DMS153 treated with DMSO at 0.1 percent for 48 hours (cell line): ENCODE measurements around the gene ZNF697.

Experiments
- DNase-seq: peaks from one replicate; lab custom pipeline; 2025; ENCODE audit not compliant: unreplicated experiment; lab: John Stamatoyannopoulos, UW

Gene ZNF697

DNA sequence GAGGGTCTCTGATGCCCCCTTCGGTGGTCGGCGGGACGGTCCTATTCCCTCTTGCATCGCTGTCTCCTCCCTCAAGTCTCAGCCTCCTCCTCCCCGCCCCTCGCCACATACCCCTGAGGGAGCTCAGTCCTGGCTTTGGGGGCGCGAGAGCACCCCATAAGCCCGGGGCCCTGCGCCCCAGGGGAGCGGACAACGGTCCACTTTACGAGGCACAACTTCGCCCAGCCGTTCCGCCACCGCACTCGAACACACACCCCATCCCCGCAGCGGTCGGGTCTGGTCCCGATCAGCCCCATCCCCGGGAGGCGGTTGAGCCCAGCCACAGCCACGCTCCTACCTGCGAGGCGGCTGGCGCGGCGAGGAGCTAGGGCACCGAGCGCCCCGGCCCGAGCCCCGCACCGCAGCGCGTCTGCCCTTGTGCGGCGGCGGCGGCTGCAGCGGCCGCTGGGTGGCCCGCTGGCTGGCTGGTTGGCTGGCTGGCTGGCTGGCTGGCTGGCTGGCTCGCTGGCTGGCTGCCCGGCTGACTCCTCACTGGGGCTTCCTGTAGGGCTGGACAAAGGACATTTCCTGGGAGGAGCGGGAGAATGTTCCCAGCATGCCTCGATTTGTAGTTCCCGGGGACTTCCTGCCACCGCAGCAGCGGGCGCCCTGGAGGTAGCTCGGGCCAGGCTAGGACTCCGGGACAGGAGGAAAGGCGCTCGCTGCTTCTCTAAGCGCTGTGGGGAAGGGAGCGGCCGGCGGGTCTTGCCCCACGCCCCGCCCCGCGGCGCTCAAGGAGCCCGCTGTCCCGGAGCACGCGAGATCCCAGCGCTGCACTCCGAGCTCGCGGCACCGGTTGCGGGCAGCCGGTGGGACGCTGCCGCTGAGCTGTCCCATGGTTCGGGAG, at the start of gene ZNF697:
ZNF697 (minus strand) TSS at position 533 of the 886 bp plus-strand sequence. CDS start 22,166 bp downstream, outside the sequence.
- peak; percentile 90 for DNase-seq

DNA sequence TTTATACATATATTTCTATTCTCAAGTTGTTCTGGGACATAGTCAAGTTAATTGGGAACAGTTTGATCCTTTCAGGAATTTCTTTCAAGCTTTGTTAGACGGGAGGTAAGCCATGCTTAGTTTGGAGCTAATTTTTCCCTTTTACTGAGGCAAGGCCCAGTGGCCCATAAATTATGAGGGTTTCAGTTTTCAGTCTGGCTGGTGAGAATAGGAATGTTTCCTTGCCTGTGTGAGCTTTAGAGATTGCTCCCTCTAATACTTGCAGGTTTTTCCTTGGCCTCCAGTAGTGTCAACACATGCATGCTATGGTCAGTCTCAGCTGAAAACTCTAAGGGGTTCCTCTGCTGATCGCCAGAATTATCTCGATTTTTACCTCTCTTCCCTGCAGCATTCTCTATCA, 49.5 kb upstream of the ZNF697 start:
- DNase-seq = no peak

DNA sequence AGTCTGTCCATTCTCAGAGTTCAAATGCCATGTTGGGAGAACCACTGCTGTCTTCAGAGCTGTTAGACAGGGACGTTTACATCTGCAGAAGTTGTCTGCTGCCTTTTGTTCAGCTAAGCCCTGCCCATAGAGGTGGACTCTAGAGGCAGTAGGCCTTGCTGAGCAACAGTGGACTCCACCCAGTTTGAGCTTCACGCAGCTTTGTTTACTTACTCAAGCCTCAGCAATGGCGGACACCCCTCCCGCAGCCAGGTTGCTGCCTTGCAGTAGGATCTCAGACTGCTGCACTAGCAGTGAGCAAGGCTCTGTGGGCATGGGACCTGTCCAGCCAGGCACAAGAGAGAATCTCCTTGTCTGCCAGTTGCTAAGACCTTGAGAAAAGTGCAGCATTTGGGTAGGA, 48.8 kb upstream of the ZNF697 start:
- peak; percentile 4 for DNase-seq

DNA sequence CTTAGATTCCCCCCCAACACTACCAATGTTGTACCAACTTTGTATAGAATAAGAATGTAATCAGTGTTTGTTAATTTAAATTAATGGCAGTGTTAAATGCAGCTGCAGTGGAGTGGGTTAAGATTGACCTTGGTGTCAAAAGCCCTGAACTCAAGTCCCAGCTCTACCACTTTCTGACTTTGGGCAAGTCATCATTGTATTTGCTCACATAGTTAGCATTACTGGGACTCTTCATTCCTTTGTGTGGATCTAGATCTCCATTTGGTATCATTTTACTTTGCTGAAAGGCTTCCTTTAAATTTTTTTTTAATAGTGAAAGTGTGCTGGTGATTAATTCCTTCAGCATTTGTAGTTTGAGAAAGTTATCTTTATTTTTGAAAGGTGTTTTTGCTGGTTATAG, 41.4 kb upstream of the ZNF697 start:
- DNase-seq = no peak

DNA sequence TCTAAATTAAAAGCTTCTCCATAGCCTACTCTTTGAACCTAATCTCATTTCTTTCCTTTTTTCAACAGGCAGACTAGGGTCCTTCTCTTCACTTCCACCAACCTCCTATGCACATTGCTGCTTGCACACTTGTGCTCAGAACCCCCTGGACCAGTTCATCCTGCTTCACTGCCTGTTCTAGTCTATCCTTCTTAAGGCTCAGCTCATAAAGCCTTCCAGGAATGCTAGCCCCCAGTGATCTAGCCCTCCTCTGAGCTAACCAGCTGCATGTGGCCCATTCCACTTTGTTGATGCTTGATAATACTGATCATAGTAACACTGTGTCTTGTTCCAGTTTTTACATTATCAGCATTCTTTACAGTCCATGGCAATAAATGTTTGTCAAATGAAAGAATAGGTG, 40.7 kb upstream of the ZNF697 start:
- DNase-seq = no peak

DNA sequence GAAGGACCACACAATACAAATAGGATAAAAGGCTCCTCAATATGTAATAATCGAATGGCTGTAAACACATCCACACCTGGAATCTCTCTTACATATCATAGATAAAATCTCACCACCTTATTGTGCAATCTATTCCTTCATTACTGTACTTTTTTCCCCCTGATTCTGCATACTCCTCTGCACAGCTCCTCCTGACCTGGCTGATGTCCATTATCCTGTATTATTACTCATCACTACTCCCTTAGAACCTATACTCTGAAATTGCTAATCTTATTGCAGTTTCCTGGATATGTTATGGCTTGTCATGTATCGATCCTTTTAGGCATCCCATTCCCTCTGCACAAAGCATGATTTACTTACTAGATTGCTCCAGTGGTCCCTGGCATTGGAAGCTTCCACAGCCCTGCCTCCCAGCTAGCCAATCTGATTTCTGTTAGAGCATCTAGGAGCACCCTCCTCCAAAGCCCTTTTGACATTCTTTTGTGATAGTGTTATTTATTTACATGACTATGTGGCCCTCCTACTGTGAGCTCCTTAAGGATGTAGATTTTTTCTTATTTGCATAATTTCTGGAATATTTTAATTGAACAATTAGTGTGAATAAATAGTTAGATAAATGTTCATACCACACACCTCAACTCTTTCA, 39.5 kb upstream of the ZNF697 start:
- no peak for DNase-seq

DNA sequence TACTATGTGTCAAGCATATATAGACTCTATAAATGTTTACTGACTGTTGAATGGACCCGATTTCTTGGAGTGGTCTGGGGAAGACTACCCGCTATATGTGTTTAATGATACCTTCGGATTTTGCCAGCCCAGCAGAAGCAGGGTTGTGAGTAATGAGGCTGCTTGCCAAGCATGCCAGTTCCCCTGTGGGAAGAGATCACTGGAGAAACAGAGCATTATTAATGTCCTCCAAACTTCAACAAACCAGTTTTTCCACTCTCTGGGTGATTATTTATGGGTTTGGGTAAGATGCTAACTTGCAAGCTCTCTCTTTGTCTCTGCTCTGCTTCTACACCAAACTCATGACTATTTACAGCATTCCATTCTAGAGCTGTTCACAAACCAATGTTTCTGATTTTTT, 38.6 kb upstream of the ZNF697 start:
- DNase-seq = peak; percentile 34

DNA sequence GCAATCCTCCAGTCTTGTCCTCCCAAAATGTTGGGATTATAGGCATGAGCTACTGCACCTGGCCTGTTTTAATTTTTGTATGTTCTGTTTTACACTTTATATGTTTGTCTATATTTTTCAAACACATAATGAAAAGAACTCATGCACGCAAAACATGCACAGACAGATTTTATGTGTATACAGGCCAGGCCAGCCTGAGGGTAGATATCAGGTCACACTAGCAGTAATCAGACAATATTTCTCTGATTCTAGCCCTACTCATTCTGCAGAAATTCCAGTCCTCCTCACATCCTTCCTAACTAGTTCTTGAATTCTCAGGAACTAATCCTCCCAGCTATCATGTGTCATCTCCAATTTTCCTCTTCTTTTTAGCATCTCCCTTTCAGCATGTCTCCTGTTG, 35.8 kb upstream of the ZNF697 start:
- DNase-seq = no peak

DNA sequence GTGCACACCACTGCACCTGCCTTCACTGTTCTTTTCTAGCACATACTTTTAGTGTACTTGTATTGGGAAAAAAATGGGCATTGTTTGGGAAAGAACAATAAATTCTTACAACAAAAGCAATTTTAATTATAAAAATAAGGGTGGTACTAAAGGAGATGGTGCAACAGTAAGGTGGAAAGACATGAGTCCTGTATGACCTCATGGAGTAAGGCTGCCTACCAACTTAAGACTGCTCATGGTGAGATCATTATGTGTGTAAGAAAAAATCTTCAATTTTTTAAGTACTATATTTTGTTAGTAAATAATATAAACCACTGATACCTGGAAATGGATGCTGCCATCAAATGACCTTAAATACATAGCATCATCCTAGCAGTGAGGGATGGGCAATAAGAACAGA, 34.1 kb upstream of the ZNF697 start:
- no peak for DNase-seq

DNA sequence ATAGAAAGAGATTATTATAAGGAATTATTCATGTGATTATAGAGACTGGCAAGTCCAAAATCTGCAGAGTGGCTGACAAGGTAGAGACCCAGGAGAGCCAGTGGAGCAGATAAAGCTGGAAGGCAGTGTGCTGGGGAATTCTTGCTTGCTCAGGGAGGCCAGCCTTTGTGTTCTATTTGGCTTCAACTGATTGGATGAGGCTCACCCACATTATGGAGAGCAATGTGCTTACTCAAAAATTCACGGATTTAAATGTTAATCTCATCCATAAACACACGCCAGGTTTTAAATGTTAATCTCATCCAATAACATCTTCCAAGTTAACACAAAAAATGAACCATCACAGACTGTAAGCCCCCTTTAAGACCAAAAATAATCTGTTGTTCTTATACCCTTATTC, 33.5 kb upstream of the ZNF697 start:
- DNase-seq = no peak

DNA sequence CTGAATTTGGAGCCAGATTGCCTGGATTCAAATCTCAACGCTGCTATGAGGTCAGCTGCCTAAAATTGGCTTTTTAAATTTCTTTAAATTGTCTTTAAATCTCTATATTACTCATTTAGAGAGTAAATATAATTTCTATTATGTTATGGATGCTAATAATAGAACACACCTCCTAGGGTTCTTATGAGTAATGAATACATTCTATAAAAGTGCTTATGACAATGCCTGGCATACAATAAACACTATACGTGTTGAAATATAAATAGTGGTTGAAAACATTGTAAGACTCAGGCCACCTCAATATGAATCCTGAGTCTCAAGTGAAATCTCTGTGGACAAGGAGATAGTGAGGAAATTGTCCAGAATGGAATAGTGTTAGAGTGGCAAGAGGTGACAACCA, 32.7 kb upstream of the ZNF697 start:
- no peak for DNase-seq

DNA sequence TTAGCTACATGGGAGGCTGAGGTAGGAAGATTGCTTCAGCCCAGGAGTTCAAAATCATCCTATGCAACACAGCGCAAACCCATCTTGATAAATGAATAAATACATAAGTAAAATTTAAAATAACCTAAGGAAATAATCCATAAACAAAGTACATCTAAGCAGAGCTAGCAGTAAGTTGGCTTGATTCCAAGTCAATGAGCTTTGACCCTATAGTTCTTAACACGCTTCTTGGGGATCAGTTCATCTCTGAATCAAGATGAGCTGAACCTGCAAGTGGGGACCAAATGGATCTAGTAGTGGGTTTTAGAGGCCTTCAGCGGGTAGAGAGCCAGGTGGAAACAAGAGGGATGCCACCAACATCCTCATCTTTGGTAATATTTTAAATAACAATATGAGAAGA, 32.1 kb upstream of the ZNF697 start:
- DNase-seq = no peak

DNA sequence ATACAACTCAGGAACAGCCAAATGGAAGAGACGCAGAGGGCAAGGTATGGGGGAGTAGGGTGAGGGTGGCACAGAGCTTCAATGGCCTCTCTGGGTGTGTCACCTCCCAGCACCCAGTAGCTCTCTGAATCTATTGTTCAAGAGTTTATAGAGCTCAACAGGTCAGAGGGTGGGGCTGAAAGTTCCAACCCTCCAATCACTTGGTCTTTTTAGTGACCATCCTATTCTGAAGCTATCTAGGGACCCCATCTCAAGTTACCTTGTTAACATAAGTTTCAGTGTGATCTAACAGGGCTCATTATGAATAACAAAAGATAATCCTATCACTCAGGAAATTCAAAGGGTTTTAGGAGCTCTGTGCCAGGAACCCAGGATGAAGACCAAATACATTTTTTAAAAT, 31.2 kb upstream of the ZNF697 start:
- DNase-seq = no peak

DNA sequence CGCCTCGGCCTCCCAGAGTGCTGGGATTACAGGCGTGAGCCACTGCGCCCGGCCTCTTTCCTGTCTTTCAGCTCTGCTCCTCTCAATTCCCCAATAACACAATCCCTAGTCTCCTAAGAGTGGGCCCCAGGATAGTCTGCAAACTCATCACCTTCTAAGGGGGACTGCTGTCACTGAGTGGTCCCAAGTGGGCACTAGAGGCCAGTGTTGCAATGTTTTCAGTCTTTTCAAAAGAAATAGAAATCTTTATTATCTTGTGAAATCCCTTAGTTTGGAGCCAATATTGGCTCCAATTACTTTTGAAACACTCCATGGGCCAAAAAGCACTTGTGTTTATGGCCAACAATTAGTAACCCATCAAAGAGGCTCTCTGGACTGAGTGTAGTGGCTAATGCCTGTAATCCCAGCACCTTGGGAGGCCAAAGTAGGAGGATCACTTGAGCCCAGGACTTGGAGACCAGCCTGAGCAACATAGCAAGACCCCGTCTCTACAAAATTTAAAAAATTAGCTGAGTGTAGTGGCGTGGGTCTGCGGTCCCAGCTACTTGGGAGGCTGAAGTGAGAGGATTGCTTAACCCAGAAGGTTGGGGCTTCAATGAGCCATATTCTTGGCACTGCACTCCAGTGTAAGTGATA, 28.6 kb upstream of the ZNF697 start:
- no peak for DNase-seq

DNA sequence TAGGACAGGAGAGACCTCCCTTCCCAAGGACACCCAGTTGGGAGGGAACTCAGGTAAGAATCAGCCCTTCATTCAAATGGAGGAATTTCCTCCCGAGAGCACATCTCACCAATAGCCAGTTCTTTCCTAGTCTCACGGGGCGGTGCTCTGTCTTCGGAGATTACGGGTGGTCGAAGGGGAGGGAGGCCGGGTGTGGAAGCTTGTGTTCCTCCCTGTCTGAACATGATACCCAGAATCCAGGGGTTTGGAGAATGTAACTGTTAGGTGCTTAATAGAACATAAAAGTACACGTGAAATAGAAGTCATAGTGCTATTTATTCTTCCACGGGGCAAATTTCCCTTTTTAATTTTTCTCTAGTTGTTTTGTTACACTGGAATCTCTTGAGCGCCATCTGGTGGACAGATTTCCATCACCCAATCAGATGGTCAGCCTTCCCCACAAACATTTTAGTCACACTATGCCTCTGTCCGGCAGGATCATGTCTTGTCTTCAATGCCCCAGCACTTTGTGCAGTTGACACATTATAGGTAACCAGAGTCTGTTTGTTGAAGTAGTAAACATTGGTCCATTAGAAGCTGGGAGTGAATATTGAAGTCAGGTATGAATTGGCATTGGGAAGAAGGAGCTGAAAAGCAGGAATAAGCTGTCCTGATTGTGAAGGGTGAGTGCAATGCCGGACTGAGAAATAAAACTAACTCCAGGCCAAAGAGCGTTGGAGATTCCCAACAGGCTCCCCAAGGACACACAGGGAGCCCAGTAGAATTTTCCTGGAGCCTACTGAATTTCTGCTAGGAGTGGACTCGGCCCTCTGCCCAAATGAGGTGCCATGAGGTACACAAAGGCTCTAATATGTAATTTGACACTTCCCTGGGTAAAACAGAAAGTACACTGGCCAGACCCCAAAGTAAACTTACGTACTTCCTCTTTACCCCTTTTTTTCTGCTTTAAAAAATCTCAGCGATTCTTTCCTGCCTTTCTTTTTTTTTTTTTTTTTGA, 27.6 kb upstream of the ZNF697 start:
- DNase-seq = peak; percentile 57

DNA sequence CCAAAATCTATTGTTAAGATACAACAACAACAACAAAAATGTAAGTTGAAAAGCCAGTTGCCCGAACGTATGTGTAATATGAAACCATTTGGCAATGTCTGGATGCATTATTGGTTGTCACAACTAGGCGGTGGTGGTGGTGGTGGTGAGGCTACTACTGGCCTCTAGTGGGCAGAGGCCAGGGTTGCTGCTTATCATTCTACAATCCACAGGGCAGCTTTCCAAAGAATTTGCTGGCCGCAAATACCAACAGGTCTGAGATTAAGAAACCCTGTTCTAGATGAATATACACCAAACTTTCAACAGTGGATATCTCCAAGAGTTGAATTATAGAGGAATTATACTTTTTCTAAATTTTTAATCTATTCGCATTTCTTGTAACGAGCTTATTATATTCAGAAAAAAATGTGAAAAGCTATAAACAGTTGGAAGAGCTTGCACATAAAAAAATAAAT, 26.8 kb upstream of the ZNF697 start:
- DNase-seq = no peak

DNA sequence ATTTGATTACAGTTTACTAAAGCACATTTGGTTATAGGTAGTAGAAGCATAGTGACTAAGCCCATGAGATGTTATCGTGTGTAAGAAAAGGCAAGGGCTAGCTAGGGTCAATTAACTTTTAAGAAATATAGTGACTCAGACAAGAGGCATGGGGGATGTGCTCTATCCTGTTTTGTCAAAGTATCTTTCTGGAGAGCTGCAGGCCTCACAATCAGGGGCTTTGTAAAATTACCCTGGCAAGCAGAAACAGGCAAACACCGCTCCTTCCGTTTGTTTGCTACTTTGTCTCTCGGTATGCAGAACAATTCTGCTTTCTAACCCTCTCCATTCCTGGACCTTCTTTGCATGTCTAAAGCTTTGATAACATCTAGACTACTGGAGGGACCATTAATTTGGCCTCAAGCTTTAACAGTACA, 26.1 kb upstream of the ZNF697 start:
- no peak for DNase-seq

DNA sequence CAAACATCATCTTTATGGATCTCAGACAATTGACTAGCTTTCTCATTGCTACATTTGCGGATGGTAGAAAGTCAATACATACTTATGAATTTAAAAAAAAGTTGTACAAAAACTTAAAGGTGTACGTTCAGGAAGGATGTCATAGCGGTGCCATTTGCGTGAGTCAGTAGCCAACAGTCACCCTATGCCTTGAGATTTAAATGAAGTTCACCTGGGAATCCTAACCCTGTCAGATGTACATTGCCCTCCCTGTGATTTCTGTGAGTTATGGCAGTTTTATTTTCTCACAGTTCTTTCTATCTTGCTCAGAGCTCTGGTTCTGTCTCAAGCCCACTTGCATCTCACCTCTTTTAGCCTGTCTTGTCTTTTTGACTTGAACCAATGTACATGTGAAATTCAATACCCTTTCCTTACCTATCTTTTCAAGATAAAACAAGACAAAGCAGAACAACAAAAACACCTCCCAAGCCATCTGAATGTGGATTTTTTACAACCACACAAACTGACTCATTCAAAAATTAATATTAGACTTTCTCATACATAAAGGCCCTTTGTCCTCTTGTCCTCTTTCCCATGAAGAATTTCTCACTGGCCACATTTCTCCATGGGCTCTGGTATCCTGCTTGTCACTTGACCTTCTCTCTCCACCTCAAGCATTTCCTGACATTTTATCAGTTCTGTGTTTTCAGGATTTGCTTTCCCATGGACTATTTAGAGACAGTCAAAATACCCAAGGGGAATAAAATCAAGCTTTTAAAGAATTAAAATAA, 25.3 kb upstream of the ZNF697 start:
- no peak for DNase-seq

DNA sequence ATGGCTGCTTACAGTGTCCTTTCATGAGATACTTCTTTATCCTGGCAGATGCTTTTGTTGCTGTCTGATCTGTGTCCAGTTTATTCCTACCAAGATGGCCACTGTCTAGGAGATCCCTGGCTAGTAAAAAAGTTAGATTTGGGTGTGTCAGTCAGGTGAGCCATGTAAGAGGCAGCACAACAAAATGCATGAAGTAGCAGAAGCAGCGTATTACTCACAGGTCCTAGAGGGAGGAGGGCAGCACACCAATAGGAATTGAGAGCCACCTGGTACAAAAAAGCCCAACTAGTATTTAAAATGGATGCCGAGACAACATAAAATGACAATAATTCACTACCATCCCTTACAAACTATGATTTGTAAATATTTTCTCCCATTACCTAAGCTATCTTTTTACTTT, 22.8 kb upstream of the ZNF697 start:
- DNase-seq = no peak

DNA sequence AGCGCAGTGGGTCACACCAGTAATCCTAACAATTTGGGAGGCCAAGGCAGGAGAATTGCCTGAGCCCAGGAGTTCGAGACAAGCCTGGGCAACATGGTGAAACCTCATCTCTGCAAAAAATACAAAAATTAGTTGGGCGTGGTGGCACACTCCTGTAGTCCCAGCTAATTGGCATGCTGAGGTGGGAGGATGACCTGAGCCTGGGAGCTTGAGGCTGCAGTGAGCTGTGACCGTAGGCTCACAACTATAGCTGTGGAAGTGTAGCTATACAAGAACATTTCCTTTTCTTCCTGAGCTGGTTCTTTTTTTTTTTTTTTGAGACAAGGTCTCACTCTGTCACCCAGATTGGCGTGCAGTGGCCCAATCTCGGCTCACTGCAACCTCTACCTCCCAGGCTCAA, 19.1 kb upstream of the ZNF697 start:
- no peak for DNase-seq
